ENCODE data around the gene COL4A1. TPM values are rescaled to one million over a fixed set of nuclear protein-coding genes. Genes with fewer than 3 reads are reported as not detected.
A peak's percentile ranks its signal among the peaks of the same experiment; 100 is the strongest.

COL4A1 gene
- 4.5 and 4.8 TPM in 2 replicates for total RNA-seq (2022)
- Bru-seq, nascent RNA = percentile 37 among the genes with signal in this experiment
- percentile 33 among the genes with signal in this experiment for BruChase-seq, experiment 1, labeled RNA remaining after a 2-hour chase
- BruChase-seq, experiment 2, labeled RNA remaining after a 6-hour chase = percentile 36 among the genes with signal in this experiment
- long read RNA-seq, partial matches to known transcripts = 1 of 1 reads
- long read RNA-seq, other reads (novel, unspliced or antisense) = 0 of 1 reads

- ChIA-PET POLR2A (no interaction called here), CTCF (no interaction called here)
- Mint-ChIP-seq H3K4me1 (ENCODE audit: low read depth, unreplicated experiment) (peaks cover 23% of the 10 kb centered on the region), H3K27ac (ENCODE audit: unreplicated experiment) (peak within 1 kb of the TSS; percentile 50), H3K4me3 (ENCODE audit: unreplicated experiment) (no peak within 1 kb of the TSS), H3K9me3 (ENCODE audit: unreplicated experiment) (peaks cover 5% of the 10 kb centered on the region), H3K36me3 (ENCODE audit: insufficient read depth, unreplicated experiment) (peaks cover 11% of the 10 kb centered on the region), H3K27me3 (ENCODE audit: insufficient read depth, unreplicated experiment) (no peaks in the 10 kb centered on the region)
- no peaks in the 10 kb centered on the region for H3K9me3 ChIP-seq
- H3K27me3 ChIP-seq (replicated peaks; ENCODE audit: control insufficient read depth, insufficient read depth, low read length) = no peaks in the 10 kb centered on the region
- no peak within 1 kb of the TSS for H3K4me3 ChIP-seq (ENCODE audit: low read depth, low read length)
- peaks cover 37% of the 10 kb centered on the region for H3K4me1 ChIP-seq
- TF ChIP-seq, protein P1, sequence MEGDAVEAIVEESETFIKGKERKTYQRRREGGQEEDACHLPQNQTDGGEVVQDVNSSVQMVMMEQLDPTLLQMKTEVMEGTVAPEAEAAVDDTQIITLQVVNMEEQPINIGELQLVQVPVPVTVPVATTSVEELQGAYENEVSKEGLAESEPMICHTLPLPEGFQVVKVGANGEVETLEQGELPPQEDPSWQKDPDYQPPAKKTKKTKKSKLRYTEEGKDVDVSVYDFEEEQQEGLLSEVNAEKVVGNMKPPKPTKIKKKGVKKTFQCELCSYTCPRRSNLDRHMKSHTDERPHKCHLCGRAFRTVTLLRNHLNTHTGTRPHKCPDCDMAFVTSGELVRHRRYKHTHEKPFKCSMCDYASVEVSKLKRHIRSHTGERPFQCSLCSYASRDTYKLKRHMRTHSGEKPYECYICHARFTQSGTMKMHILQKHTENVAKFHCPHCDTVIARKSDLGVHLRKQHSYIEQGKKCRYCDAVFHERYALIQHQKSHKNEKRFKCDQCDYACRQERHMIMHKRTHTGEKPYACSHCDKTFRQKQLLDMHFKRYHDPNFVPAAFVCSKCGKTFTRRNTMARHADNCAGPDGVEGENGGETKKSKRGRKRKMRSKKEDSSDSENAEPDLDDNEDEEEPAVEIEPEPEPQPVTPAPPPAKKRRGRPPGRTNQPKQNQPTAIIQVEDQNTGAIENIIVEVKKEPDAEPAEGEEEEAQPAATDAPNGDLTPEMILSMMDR (IDR thresholded peaks at IDR 0.05; ENCODE audit: insufficient read depth in 1 of 2, low read depth in 1 of 2, low read length in 1 of 2, severe bottlenecking in 1 of 2, unreplicated experiment in 1 of 2) = no peak
- no TSS peak for BruUV-seq (replicated peaks)
- no peaks in the 10 kb centered on the region for H3K36me3 ChIP-seq (ENCODE audit: control insufficient read depth, insufficient read depth, low read length)
- DNase-seq = no peak
- intact Hi-C loops (cut with micrococcal nuclease; ENCODE audit: unreplicated experiment) = no loop called here
These were observed at the start of gene COL4A1, which contains the start of gene COL4A2 for GRCh38 chr13:110306960-110307766. TSS of gene COL4A1 (minus strand) at chr13:110307157. CDS start at chr13:110307027, 130 bp downstream. TSS of gene COL4A2 (plus strand) at chr13:110307284. CDS start at chr13:110307904, 620 bp downstream.

GRCh38 chr13:110356362-110356761 is 49.4 kb upstream of the COL4A1 start:
- Histone ChIP-seq H3K4me3 (ENCODE audit: low read depth, low read length) (no peak overlapping the region), H3K9me3 (no peaks in the 10 kb centered on the region), H3K4me1 (peaks cover 23% of the 10 kb centered on the region), H3K36me3 (ENCODE audit: control insufficient read depth, insufficient read depth, low read length) (no peaks in the 10 kb centered on the region), H3K27me3 (replicated peaks; ENCODE audit: control insufficient read depth, insufficient read depth, low read length) (no peaks in the 10 kb centered on the region)
- H3K36me3 Mint-ChIP-seq (ENCODE audit: insufficient read depth, unreplicated experiment) = peaks cover 6% of the 10 kb centered on the region
- no peak for DNase-seq
- intact Hi-C loops (cut with micrococcal nuclease; ENCODE audit: unreplicated experiment) = no loop called here
- CTCF ChIA-PET = no interaction called here
- POLR2A ChIA-PET = no interaction called here
- H3K9me3 Mint-ChIP-seq (ENCODE audit: unreplicated experiment) = no peaks in the 10 kb centered on the region
- no peaks in the 10 kb centered on the region for H3K27me3 Mint-ChIP-seq (ENCODE audit: insufficient read depth, unreplicated experiment)
- peaks cover 35% of the 10 kb centered on the region for H3K4me1 Mint-ChIP-seq (ENCODE audit: low read depth, unreplicated experiment)
- TF ChIP-seq, protein P1 (IDR thresholded peaks at IDR 0.05; ENCODE audit: insufficient read depth in 1 of 2, low read depth in 1 of 2, low read length in 1 of 2, severe bottlenecking in 1 of 2, unreplicated experiment in 1 of 2) = no peak
- no peak overlapping the region for H3K4me3 Mint-ChIP-seq (ENCODE audit: unreplicated experiment)
- no TSS peak for BruUV-seq (replicated peaks)
- no peak overlapping the region for H3K27ac Mint-ChIP-seq (ENCODE audit: unreplicated experiment)

DNA sequence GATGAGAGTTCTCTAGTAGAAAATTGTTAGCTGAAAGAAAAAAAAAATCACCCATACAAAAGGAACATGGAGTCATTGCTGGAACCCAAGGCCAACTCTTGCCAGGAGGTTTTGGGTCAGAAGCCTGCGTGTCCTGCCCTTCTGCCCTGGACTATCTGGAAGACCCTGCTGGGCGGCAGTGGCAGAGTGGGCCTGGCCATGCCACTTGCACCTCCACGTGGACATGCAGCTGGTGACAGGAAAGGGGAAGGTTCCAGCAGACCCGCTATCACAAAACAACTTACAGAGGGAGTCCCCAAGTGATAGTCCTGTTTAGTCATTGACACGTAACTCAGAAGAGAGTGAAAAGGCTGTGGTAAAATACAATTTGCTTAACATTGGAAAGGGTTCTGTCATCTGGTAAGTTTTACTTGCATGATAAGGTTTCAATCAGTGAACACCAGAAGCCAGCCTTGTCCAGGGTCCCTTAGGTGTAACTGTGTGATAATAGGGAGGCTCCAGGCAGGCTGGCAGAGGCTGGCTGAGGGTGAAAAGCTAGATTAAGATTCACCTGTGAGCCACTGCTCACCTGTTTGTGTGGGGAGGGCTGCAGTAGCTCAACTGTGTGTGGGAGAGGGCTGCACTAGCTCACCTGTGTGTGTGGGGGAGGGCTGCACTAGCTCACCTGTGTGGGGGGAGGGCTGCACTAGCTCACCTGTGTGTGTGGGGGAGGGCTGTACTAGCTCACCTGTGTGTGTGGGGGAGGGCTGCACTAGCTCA is 47.9 kb upstream of the COL4A1 start:
- TF ChIP-seq, protein P1 (IDR thresholded peaks at IDR 0.05; ENCODE audit: insufficient read depth in 1 of 2, low read depth in 1 of 2, low read length in 1 of 2, severe bottlenecking in 1 of 2, unreplicated experiment in 1 of 2) = no peak
- no peaks in the 10 kb centered on the region for H3K9me3 Mint-ChIP-seq (ENCODE audit: unreplicated experiment)
- no peak overlapping the region for H3K4me3 ChIP-seq (ENCODE audit: low read depth, low read length)
- no peaks in the 10 kb centered on the region for H3K27me3 Mint-ChIP-seq (ENCODE audit: insufficient read depth, unreplicated experiment)
- H3K36me3 Mint-ChIP-seq (ENCODE audit: insufficient read depth, unreplicated experiment) = peaks cover 6% of the 10 kb centered on the region
- no peaks in the 10 kb centered on the region for H3K36me3 ChIP-seq (ENCODE audit: control insufficient read depth, insufficient read depth, low read length)
- H3K27me3 ChIP-seq (replicated peaks; ENCODE audit: control insufficient read depth, insufficient read depth, low read length) = no peaks in the 10 kb centered on the region
- CTCF ChIA-PET = interaction anchor here (0.6 kb wide), 1 partner anchor 15 kb away, joined by 3 read pairs; no protein-coding TSS in a partner anchor
- H3K9me3 ChIP-seq = no peaks in the 10 kb centered on the region
- intact Hi-C loops (cut with micrococcal nuclease; ENCODE audit: unreplicated experiment) = no loop called here
- POLR2A ChIA-PET = no interaction called here
- H3K4me1 ChIP-seq = peaks cover 17% of the 10 kb centered on the region
- peaks cover 44% of the 10 kb centered on the region for H3K4me1 Mint-ChIP-seq (ENCODE audit: low read depth, unreplicated experiment)
- BruUV-seq (replicated peaks) = no TSS peak
- no peak overlapping the region for H3K4me3 Mint-ChIP-seq (ENCODE audit: unreplicated experiment)
- no peak for DNase-seq
- H3K27ac Mint-ChIP-seq (ENCODE audit: unreplicated experiment) = peak overlapping the region; percentile 38
